HepG2 (cell line): ENCODE data around the gene FGF9. TPM values are rescaled to one million over a fixed set of nuclear protein-coding genes. Genes with fewer than 3 reads are reported as not detected.

ENCODE experiments used
- ATAC-seq: fragments of 200-7000 bp; cut with Tn5 transposase; 3 replicates; pipeline ENCODE4 v1.9.1; 2020; ENCODE audit warnings: mild to moderate bottlenecking, moderate library complexity
- BruUV-seq: library from RNA; stranded (reverse); fragments of 400-500 nt; replicated peaks from 2 replicates; lab custom pipeline; 2021; lab: Mats Ljungman, UMichigan
- CTCF ChIA-PET: fragments of 300-600 bp; formaldehyde crosslinking; extraction: SDS; loops from one replicate; lab custom pipeline; 2021; ENCODE audit warnings: low total read pairs, inconsistent platforms, low intra/inter-chr PET ratio; lab: Yijun Ruan, JAX
- POLR2A ChIA-PET: fragments of 350-600 bp; sonication (Branson Sonifier 250); formaldehyde crosslinking; loops from one replicate; lab custom pipeline; 2020; ENCODE audit warnings: antibody characterized with exemption, inconsistent platforms; lab: Yijun Ruan, JAX
- DNase-seq: peaks from one replicate; pipeline ENCODE4 v3.0.0-alpha.2; 2015; ENCODE audit warnings: low spot score
- FAIRE-seq: peaks from 3 replicates; lab custom pipeline; 2011; peaks lifted over from hg19 to GRCh38; lab: Jason Lieb, UNC
- H2AFZ ChIP-seq: one replicate; pipeline ENCODE4 v1.6.1; 2011; ENCODE audit warnings: low read length, inconsistent platforms
- H3K27ac ChIP-seq: fragments of 300-600 bp; 3 replicates; pipeline ENCODE4 v1.8.0; 2011; ENCODE audit warnings: mixed run types, mild to moderate bottlenecking, mixed read lengths, low read length, inconsistent platforms; ENCODE audit not compliant: insufficient read depth; ENCODE audit errors: extremely low read length
- H3K27me3 ChIP-seq, 2 experiments: fragments of 200-600 bp in 1 of 2; 2 replicates in 1 of 2; 3 replicates in 1 of 2; pipeline versions ENCODE4 v1.6.0 to v1.8.0; 2011; ENCODE audit warnings: low read length in 2 of 2, mild to moderate bottlenecking in 2 of 2, moderate library complexity in 2 of 2, inconsistent platforms in 1 of 2; ENCODE audit not compliant: insufficient read depth in 2 of 2, control insufficient read depth in 1 of 2
- H3K36me3 ChIP-seq, 2 experiments: fragments of 200-600 bp in 1 of 2; replicated peaks in 1 of 2; 2 replicates in 1 of 2; 3 replicates in 1 of 2; pipeline versions ENCODE4 v1.5.1 to v1.8.0; 2011; ENCODE audit warnings: low read length in 2 of 2, inconsistent platforms in 1 of 2; ENCODE audit not compliant: insufficient read depth in 2 of 2, control insufficient read depth in 1 of 2
- H3K4me1 ChIP-seq: 2 replicates; pipeline ENCODE4 v1.5.1; 2012; ENCODE audit warnings: low read length, inconsistent platforms; ENCODE audit not compliant: insufficient read depth
- H3K4me2 ChIP-seq: 2 replicates; pipeline ENCODE4 v1.6.0; 2011; ENCODE audit warnings: low read depth, low read length, inconsistent platforms
- H3K4me3 ChIP-seq, 3 experiments: fragments of 200-600 bp in 1 of 3; sonication (generic), shearing (Covaris generic) in 1 of 3; replicated peaks in 1 of 3; 2 replicates each; pipeline ENCODE4 v1.5.1; 2011 to 2016; ENCODE audit warnings: low read length in 3 of 3, inconsistent platforms in 2 of 3, low read depth in 2 of 3, mild to moderate bottlenecking in 2 of 3, control low read depth in 1 of 3, mixed read lengths in 1 of 3; ENCODE audit not compliant: insufficient read depth in 1 of 3
- H3K79me2 ChIP-seq: one replicate; pipeline ENCODE4 v1.6.1; 2011; ENCODE audit warnings: low read length, inconsistent platforms; ENCODE audit not compliant: insufficient read depth
- H3K9ac ChIP-seq: 2 replicates; pipeline ENCODE4 v1.6.0; 2011; ENCODE audit warnings: mild to moderate bottlenecking, low read depth, low read length, inconsistent platforms; ENCODE audit not compliant: insufficient read depth
- H3K9me3 ChIP-seq: 2 replicates; pipeline ENCODE4 v1.5.1; 2012; ENCODE audit warnings: mild to moderate bottlenecking, low read length
- H4K20me1 ChIP-seq: 2 replicates; pipeline ENCODE4 v1.6.0; 2011; ENCODE audit warnings: inconsistent platforms, mild to moderate bottlenecking, low read length, moderate library complexity; ENCODE audit not compliant: insufficient read depth
- FOXA3 ChIP-seq: IDR thresholded peaks from 2 replicates; pipeline ENCODE4 v1.6.1; 2016; ENCODE audit warnings: missing genetic modification reagents, missing compliant biosample characterization
- HNRNPH1 ChIP-seq: fragments of 200-400 bp; formaldehyde crosslinking; optimal IDR thresholded peaks from 2 replicates; pipeline ENCODE3; 2017; ENCODE audit warnings: mild to moderate bottlenecking, low read depth, low read length
- ONECUT2 ChIP-seq: sonication (generic); formaldehyde crosslinking; IDR thresholded peaks from 2 replicates; pipeline ENCODE4 v1.4.0; 2020; ENCODE audit warnings: missing genetic modification reagents
- RAD21 ChIP-seq: fragments of 450-650 bp; formaldehyde crosslinking; IDR thresholded peaks from 2 replicates; pipeline ENCODE4 v1.5.0; 2020; ENCODE audit warnings: mild to moderate bottlenecking
- SMC3 ChIP-seq: IDR thresholded peaks from 2 replicates; pipeline ENCODE4 v1.6.1; 2011; ENCODE audit warnings: low read length, improper control_type of control experiment
- STAG1 ChIP-seq: sonication (generic); formaldehyde crosslinking; IDR thresholded peaks from 2 replicates; pipeline ENCODE4 v1.4.0; 2020; ENCODE audit warnings: missing genetic modification reagents
- TEAD3 ChIP-seq: optimal IDR thresholded peaks from 2 replicates; pipeline ENCODE3; 2016; ENCODE audit warnings: borderline replicate concordance
- ZNF12 ChIP-seq: sonication (generic); formaldehyde crosslinking; IDR thresholded peaks from 2 replicates; pipeline ENCODE4 v1.5.0; 2020; ENCODE audit warnings: missing genetic modification reagents
- ZNF549 ChIP-seq: sonication (generic); formaldehyde crosslinking; IDR thresholded peaks from 2 replicates; pipeline ENCODE4 v1.5.0; 2020; ENCODE audit warnings: missing genetic modification reagents
- ZNF660 ChIP-seq: sonication (generic); formaldehyde crosslinking; IDR thresholded peaks from 2 replicates; pipeline ENCODE4 v1.5.1; 2020; ENCODE audit warnings: mild to moderate bottlenecking, low read depth, missing genetic modification reagents, borderline replicate concordance
- ZNF782 ChIP-seq: sonication (generic); formaldehyde crosslinking; IDR thresholded peaks from 2 replicates; pipeline ENCODE4 v1.4.0; 2020; ENCODE audit warnings: missing genetic modification reagents, mild to moderate bottlenecking, borderline replicate concordance
- WGBS: methylation state at CpG from one replicate; pipeline ENCODE4 v1.1.6; 2017; ENCODE audit warnings: low lambda C conversion rate; 5-methylcytosine and 5-hydroxymethylcytosine counted together
- in situ Hi-C: cut with HindIII; loops from 2 replicates; pipeline ENCODE4 v1.10.0; 2017; ENCODE audit warnings: low pct_unique_long_range_greater_than_20kb; ENCODE audit not compliant: extremely low pct_ligation_motif_present
- intact Hi-C: fragments of 100-400 bp; cut with micrococcal nuclease; formaldehyde crosslinking; loops from one replicate; pipeline ENCODE4 v1.10.0; 2022; ENCODE audit not compliant: unreplicated experiment
- polyA plus RNA-seq, 8 experiments: library from polyadenylated mRNA; depleted of rRNA in 3 of 8; stranded (reverse) in 7 of 8; unstranded in 1 of 8; fragments of >200 nt; fragmentation: Illumina TruSeq in 4 of 8; extraction: Trizol in 4 of 8; gene quantifications; 2 replicates each; pipeline versions ENCODE4 v1.2.1 to v1.2.3, GENCODE V29; 2011 to 2016; ENCODE audit warnings: low read depth in 4 of 8, missing spikeins in 1 of 8, mixed read lengths in 1 of 8; ENCODE audit not compliant: insufficient read depth in 1 of 8
- total RNA-seq, 5 experiments: library from RNA; depleted of rRNA; stranded (reverse); fragments of >200 nt; fragmentation: Illumina TruSeq; extraction: Trizol; gene quantifications; 2 replicates each; pipeline ENCODE4 v1.2.3, GENCODE V29; 2016; ENCODE audit warnings: low read depth in 1 of 5
- TF ChIP-seq, protein P1 (sequence below), 2 experiments: sonication (generic) in 1 of 2; formaldehyde crosslinking in 1 of 2; IDR thresholded peaks; 2 replicates each; pipeline versions ENCODE4 v1.4.0 to v1.6.1; 2018 to 2020; ENCODE audit warnings: missing genetic modification reagents in 2 of 2, borderline replicate concordance in 1 of 2, low read depth in 1 of 2, mild to moderate bottlenecking in 1 of 2, missing biosample characterization in 1 of 2
- TF ChIP-seq, protein P2 (sequence below): sonication (generic); formaldehyde crosslinking; IDR thresholded peaks from 2 replicates; pipeline ENCODE4 v1.5.0; 2020; ENCODE audit warnings: mild to moderate bottlenecking, missing genetic modification reagents, moderate library complexity
- TF ChIP-seq, protein P3 (sequence below): IDR thresholded peaks from 2 replicates; pipeline ENCODE4 v1.6.1; 2016; ENCODE audit warnings: missing compliant biosample characterization, missing genetic modification reagents, borderline replicate concordance

Gene FGF9
- total and polyA plus RNA-seq, 2 of the 13 experiments (the other 11 are each of a cell fraction or from before 2014, with no cell fraction given): not detected

DNA sequence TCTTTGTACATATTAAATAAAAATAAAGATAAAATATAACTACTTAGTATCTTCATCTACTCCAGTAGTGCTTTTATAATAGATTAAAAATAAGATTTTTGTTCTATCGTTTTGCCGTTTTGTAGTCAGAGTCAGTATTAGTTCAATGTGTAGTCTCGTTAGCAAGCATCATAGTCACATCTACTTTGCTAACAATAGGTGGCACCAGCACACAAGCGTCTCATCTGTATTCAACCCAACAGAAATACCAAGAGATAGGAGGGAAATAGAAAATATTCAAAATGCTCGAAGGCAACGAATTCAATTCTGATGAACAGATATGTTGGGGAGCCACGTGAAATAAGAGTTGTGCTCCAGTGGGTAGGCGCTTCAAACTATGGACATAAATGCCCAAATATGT, 45.5 kb upstream of the FGF9 start:
- 3% methylated on average over 8 of the region's 8 CpGs for WGBS
- H4K20me1 ChIP-seq: no peaks in the 10 kb centered on the region
- peak overlapping the region; percentile 54 for H3K4me2 ChIP-seq
- CTCF ChIA-PET: interaction anchor here (1.1 to 1.2 kb wide), 2 partner anchors 14 to 1171 kb away, joined by 3 read pairs; no protein-coding TSS in a partner anchor
- H3K27ac ChIP-seq: no peak overlapping the region
- no peaks in the 10 kb centered on the region for H3K36me3 ChIP-seq
- no peak overlapping the region for H3K4me3 ChIP-seq
- DNase-seq (peak; percentile 61), FAIRE-seq (peak; percentile 69)
- intact Hi-C loops: loop anchor here (5.0 kb wide), 1 partner anchor 1167 kb away; no protein-coding TSS in a partner anchor
- POLR2A ChIA-PET: no interaction called here
- TF ChIP-seq ONECUT2 (CRISPR knock-in tag): no peak
- peak; percentile 48; the same call in 1 of the 2 replicates for TF ChIP-seq RAD21 (CRISPR knock-in tag)
- peak; percentile 82 for TF ChIP-seq ZNF12 (CRISPR knock-in tag)
- TF ChIP-seq SMC3: peak; percentile 50; the same call in 1 of the 2 replicates
- no peak for TF ChIP-seq ZNF782 (CRISPR knock-in tag)
- no peak for TF ChIP-seq ZNF660 (CRISPR knock-in tag)
- no peak for TF ChIP-seq ZNF549 (CRISPR knock-in tag)
- peak; percentile 81 for TF ChIP-seq STAG1 (CRISPR knock-in tag)
- TF ChIP-seq FOXA3 (CRISPR knock-in tag): no peak
- TF ChIP-seq, protein P1, sequence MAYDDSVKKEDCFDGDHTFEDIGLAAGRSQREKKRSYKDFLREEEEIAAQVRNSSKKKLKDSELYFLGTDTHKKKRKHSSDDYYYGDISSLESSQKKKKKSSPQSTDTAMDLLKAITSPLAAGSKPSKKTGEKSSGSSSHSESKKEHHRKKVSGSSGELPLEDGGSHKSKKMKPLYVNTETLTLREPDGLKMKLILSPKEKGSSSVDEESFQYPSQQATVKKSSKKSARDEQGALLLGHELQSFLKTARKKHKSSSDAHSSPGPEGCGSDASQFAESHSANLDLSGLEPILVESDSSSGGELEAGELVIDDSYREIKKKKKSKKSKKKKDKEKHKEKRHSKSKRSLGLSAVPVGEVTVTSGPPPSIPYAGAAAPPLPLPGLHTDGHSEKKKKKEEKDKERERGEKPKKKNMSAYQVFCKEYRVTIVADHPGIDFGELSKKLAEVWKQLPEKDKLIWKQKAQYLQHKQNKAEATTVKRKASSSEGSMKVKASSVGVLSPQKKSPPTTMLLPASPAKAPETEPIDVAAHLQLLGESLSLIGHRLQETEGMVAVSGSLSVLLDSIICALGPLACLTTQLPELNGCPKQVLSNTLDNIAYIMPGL (CRISPR knock-in tag; IDR thresholded peaks at IDR 0.05; ENCODE audit: borderline replicate concordance in 1 of 2, low read depth in 1 of 2): 0 out of 4 replicates have a peak, but pooled peaks of 1 of the 2 experiments have one; percentile 30
- TF ChIP-seq, protein P2, sequence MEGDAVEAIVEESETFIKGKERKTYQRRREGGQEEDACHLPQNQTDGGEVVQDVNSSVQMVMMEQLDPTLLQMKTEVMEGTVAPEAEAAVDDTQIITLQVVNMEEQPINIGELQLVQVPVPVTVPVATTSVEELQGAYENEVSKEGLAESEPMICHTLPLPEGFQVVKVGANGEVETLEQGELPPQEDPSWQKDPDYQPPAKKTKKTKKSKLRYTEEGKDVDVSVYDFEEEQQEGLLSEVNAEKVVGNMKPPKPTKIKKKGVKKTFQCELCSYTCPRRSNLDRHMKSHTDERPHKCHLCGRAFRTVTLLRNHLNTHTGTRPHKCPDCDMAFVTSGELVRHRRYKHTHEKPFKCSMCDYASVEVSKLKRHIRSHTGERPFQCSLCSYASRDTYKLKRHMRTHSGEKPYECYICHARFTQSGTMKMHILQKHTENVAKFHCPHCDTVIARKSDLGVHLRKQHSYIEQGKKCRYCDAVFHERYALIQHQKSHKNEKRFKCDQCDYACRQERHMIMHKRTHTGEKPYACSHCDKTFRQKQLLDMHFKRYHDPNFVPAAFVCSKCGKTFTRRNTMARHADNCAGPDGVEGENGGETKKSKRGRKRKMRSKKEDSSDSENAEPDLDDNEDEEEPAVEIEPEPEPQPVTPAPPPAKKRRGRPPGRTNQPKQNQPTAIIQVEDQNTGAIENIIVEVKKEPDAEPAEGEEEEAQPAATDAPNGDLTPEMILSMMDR (CRISPR knock-in tag): peak; percentile 77
- TF ChIP-seq HNRNPH1: no peak
- TF ChIP-seq, protein P3, sequence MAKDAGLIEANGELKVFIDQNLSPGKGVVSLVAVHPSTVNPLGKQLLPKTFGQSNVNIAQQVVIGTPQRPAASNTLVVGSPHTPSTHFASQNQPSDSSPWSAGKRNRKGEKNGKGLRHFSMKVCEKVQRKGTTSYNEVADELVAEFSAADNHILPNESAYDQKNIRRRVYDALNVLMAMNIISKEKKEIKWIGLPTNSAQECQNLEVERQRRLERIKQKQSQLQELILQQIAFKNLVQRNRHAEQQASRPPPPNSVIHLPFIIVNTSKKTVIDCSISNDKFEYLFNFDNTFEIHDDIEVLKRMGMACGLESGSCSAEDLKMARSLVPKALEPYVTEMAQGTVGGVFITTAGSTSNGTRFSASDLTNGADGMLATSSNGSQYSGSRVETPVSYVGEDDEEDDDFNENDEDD (CRISPR knock-in tag): peak; percentile 28; the same call in 1 of the 2 replicates
- TF ChIP-seq TEAD3 (CRISPR knock-in tag): peak; percentile 34
- TF ChIP-seq, all 625 proteins: peak for 8
- H3K79me2 ChIP-seq: no peaks in the 10 kb centered on the region
- H3K9me3 ChIP-seq: no peaks in the 10 kb centered on the region
- no peak overlapping the region for H2AFZ ChIP-seq
- peak; percentile 89 for ATAC-seq
- H3K4me1 ChIP-seq: peaks cover 15% of the 10 kb centered on the region
- in situ Hi-C loops: loop anchor here (25.0 kb wide), 1 partner anchor 662 kb away; no protein-coding TSS in a partner anchor
- BruUV-seq: no TSS peak
- no peak overlapping the region for H3K9ac ChIP-seq
- no peaks in the 10 kb centered on the region; a peak in 1 of 5 replicates for H3K27me3 ChIP-seq
